ENCODE results near the gene RCAN1. TPM values are rescaled to one million over a fixed set of nuclear protein-coding genes. Genes with fewer than 3 reads are reported as not detected.
A peak's percentile ranks its signal among the peaks of the same experiment; 100 is the strongest.

The RCAN1 gene
- total and polyA plus RNA-seq, 2 of the 13 experiments (the other 11 are each of a cell fraction or from before 2014, with no cell fraction given), result 9.4 to 34.1 TPM

DNA sequence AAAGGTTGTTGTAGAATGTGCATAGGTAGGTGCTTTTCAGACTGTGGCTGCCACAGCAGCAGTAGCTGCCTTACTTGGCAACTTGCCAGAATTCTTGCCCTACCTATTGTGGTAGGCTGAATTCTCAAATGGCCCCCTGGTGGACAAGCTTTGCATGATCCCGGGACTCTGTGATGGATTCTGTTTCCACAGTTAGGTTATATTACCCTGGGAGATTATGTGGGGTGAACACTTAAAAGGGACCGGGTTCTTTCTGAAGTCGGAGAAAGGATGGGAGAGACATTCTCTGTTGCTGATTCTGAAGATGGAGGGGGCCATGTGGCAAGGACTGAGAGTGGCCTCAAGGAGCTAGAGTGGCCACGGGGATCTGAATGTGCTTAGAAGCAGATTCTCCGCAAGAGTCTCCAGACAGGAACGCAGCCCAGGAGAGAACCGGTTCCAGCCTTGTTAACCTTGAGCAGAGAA is 70.8 kb downstream of the RCAN1 start (continued):
- TF ChIP-seq, protein P1, sequence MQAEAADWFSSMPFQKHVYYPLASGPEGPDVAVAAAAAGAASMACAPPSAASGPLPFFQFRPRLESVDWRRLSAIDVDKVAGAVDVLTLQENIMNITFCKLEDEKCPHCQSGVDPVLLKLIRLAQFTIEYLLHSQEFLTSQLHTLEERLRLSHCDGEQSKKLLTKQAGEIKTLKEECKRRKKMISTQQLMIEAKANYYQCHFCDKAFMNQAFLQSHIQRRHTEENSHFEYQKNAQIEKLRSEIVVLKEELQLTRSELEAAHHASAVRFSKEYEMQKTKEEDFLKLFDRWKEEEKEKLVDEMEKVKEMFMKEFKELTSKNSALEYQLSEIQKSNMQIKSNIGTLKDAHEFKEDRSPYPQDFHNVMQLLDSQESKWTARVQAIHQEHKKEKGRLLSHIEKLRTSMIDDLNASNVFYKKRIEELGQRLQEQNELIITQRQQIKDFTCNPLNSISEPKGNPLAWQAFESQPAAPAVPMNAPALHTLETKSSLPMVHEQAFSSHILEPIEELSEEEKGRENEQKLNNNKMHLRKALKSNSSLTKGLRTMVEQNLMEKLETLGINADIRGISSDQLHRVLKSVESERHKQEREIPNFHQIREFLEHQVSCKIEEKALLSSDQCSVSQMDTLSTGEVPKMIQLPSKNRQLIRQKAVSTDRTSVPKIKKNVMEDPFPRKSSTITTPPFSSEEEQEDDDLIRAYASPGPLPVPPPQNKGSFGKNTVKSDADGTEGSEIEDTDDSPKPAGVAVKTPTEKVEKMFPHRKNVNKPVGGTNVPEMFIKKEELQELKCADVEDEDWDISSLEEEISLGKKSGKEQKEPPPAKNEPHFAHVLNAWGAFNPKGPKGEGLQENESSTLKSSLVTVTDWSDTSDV (CRISPR knock-in tag; IDR thresholded peaks at IDR 0.05), result no peak
- no peak for TF ChIP-seq PRPF4 (IDR thresholded peaks at IDR 0.05; ENCODE audit: low read depth, low read length, poor library complexity, severe bottlenecking)
- TF ChIP-seq MXD4 (CRISPR knock-in tag; IDR thresholded peaks at IDR 0.05), result no peak
- TF ChIP-seq MEIS2 (CRISPR knock-in tag; IDR thresholded peaks at IDR 0.05), result no peak
- TF ChIP-seq, protein P2, sequence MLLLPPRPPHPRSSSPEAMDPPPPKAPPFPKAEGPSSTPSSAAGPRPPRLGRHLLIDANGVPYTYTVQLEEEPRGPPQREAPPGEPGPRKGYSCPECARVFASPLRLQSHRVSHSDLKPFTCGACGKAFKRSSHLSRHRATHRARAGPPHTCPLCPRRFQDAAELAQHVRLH (CRISPR knock-in tag; IDR thresholded peaks at IDR 0.05; ENCODE audit: borderline replicate concordance, low read depth), result 0 out of 2 replicates have a peak, but pooled peaks have one; percentile 29
- no peak for TF ChIP-seq KLF6 (CRISPR knock-in tag; IDR thresholded peaks at IDR 0.05)
- TF ChIP-seq, protein P3, sequence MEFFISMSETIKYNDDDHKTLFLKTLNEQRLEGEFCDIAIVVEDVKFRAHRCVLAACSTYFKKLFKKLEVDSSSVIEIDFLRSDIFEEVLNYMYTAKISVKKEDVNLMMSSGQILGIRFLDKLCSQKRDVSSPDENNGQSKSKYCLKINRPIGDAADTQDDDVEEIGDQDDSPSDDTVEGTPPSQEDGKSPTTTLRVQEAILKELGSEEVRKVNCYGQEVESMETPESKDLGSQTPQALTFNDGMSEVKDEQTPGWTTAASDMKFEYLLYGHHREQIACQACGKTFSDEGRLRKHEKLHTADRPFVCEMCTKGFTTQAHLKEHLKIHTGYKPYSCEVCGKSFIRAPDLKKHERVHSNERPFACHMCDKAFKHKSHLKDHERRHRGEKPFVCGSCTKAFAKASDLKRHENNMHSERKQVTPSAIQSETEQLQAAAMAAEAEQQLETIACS (CRISPR knock-in tag; IDR thresholded peaks at IDR 0.05), result no peak
- TF ChIP-seq LCORL (IDR thresholded peaks at IDR 0.05), result peak; percentile 100
- no peak; the same call in 1 of the 2 replicates for TF ChIP-seq LCORL (CRISPR knock-in tag; IDR thresholded peaks at IDR 0.05)
- no peak for TF ChIP-seq ZNF577 (CRISPR knock-in tag; IDR thresholded peaks at IDR 0.05; ENCODE audit: borderline replicate concordance, low read depth)
- TF ChIP-seq GLI4 (CRISPR knock-in tag; IDR thresholded peaks at IDR 0.05; ENCODE audit: borderline replicate concordance), result no peak
- TF ChIP-seq ZNF569 (CRISPR knock-in tag; IDR thresholded peaks at IDR 0.05; ENCODE audit: borderline replicate concordance), result no peak
- TF ChIP-seq ATF7-NPFF (CRISPR knock-in tag; IDR thresholded peaks at IDR 0.05; ENCODE audit: low read depth), result no peak
- no peak for TF ChIP-seq ZNF792 (CRISPR knock-in tag; IDR thresholded peaks at IDR 0.05)
- TF ChIP-seq PAF1 (CRISPR knock-in tag; IDR thresholded peaks at IDR 0.05), result no peak
- TF ChIP-seq SMAD3 (CRISPR knock-in tag; IDR thresholded peaks at IDR 0.05), result peak; percentile 40; the same call in 1 of the 2 replicates
- TF ChIP-seq TOE1 (CRISPR knock-in tag; IDR thresholded peaks at IDR 0.05), result no peak
- TF ChIP-seq IKZF4 (CRISPR knock-in tag; IDR thresholded peaks at IDR 0.05; ENCODE audit: borderline replicate concordance, low read depth, not compliant biosample characterization), result no peak
- TF ChIP-seq BRCA1 (CRISPR knock-in tag; IDR thresholded peaks at IDR 0.05), result no peak
- no peak for TF ChIP-seq RARA (CRISPR knock-in tag; IDR thresholded peaks at IDR 0.05)
- TF ChIP-seq, protein P4, sequence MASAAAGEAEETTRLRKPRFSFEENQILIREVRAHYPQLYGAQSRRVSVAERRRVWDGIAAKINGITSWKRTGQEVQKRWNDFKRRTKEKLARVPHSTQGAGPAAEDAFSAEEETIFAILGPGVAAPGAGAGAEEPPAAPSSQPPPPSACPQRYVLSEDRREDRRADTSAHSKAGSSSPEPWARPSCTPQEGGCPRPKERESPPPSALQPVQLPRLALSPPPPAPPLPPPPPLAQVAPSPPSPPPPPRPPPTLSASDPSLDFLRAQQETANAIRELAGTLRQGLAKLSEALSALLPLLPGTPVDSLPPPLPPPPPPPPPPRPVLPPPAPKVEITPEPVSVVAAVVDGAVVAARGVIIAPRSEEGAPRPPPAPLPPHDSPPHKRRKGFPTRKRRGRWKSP (CRISPR knock-in tag; IDR thresholded peaks at IDR 0.05), result no peak
- no peak for TF ChIP-seq ZFYVE20 (CRISPR knock-in tag; IDR thresholded peaks at IDR 0.05; ENCODE audit: borderline replicate concordance, low read depth)
- TF ChIP-seq ZNF124 (CRISPR knock-in tag; IDR thresholded peaks at IDR 0.05), result no peak
- TF ChIP-seq KAT7 (CRISPR knock-in tag; IDR thresholded peaks at IDR 0.05; ENCODE audit: borderline replicate concordance), result no peak
- TF ChIP-seq ZNF549 (CRISPR knock-in tag; IDR thresholded peaks at IDR 0.05), result no peak

All from HepG2 (cell line).